Mesenchymal stem cell (in vitro differentiated cells and primary cell): Measurements from ENCODE around the gene SNX10.

Experiments
- DNase-seq: peaks from one replicate; pipeline ENCODE4 v3.0.0-alpha.2; 2013
- H2AFZ ChIP-seq: one replicate; pipeline ENCODE4 v1.6.1; 2013; ENCODE audit warnings: low read depth, mild to moderate bottlenecking, control low read depth, inconsistent platforms, low read length, moderate library complexity
- H2AK5ac ChIP-seq: 2 replicates; pipeline ENCODE4 v1.6.1; 2013; ENCODE audit warnings: low read length, moderate library complexity, mild to moderate bottlenecking, inconsistent platforms; ENCODE audit not compliant: severe bottlenecking
- H2BK120ac ChIP-seq: one replicate; pipeline ENCODE4 v1.6.1; 2013; ENCODE audit warnings: low read depth, mild to moderate bottlenecking, inconsistent platforms, low read length, moderate library complexity
- H2BK12ac ChIP-seq, 2 experiments: one replicate each; pipeline ENCODE4 v1.6.1; 2013; ENCODE audit warnings: inconsistent platforms in 2 of 2, low read length in 2 of 2, mild to moderate bottlenecking in 2 of 2, moderate library complexity in 2 of 2, control low read depth in 1 of 2
- H2BK15ac ChIP-seq: one replicate; pipeline ENCODE4 v1.6.1; 2013; ENCODE audit warnings: mild to moderate bottlenecking, low read depth, inconsistent platforms; ENCODE audit not compliant: poor library complexity, severe bottlenecking
- H2BK5ac ChIP-seq: 2 replicates; pipeline ENCODE4 v1.6.1; 2013; ENCODE audit warnings: low read depth, mild to moderate bottlenecking, low read length, control low read depth, inconsistent platforms; ENCODE audit not compliant: poor library complexity, severe bottlenecking
- H3K14ac ChIP-seq, 2 experiments: one replicate each; pipeline ENCODE4 v1.6.1; 2013; ENCODE audit warnings: inconsistent platforms in 2 of 2, low read length in 2 of 2, control low read depth in 1 of 2, mild to moderate bottlenecking in 1 of 2, moderate library complexity in 1 of 2
- H3K18ac ChIP-seq, 2 experiments: one replicate each; pipeline ENCODE4 v1.6.1; 2013; ENCODE audit warnings: inconsistent platforms in 2 of 2, low read length in 2 of 2, control low read depth in 1 of 2, low read depth in 1 of 2, mild to moderate bottlenecking in 1 of 2
- H3K23ac ChIP-seq, 2 experiments: one replicate each; pipeline ENCODE4 v1.6.1; 2013; ENCODE audit warnings: inconsistent platforms in 2 of 2, low read length in 2 of 2, mild to moderate bottlenecking in 2 of 2, moderate library complexity in 2 of 2, control low read depth in 1 of 2
- H3K27ac ChIP-seq: 2 replicates; pipeline ENCODE4 v1.5.1; 2013; ENCODE audit warnings: mild to moderate bottlenecking, moderate library complexity, low read length, control low read depth, inconsistent platforms; ENCODE audit not compliant: poor library complexity, severe bottlenecking
- H3K27me3 ChIP-seq, 2 experiments: 2 replicates each; pipeline versions ENCODE4 v1.6.1 to v1.7.0; 2013; ENCODE audit warnings: low read length in 2 of 2, mild to moderate bottlenecking in 2 of 2, moderate library complexity in 2 of 2, control low read depth in 1 of 2, inconsistent platforms in 1 of 2; ENCODE audit not compliant: control insufficient read depth in 1 of 2, insufficient read depth in 1 of 2
- H3K36me3 ChIP-seq, 2 experiments: 2 replicates each; pipeline versions ENCODE4 v1.6.1 to v1.7.0; 2013; ENCODE audit warnings: low read length in 2 of 2, control low read depth in 1 of 2, inconsistent platforms in 1 of 2, low read depth in 1 of 2, mild to moderate bottlenecking in 1 of 2; ENCODE audit not compliant: insufficient read depth in 2 of 2, control insufficient read depth in 1 of 2
- H3K4ac ChIP-seq, 2 experiments: one replicate each; pipeline ENCODE4 v1.6.1; 2013; ENCODE audit warnings: inconsistent platforms in 2 of 2, low read length in 2 of 2, mild to moderate bottlenecking in 2 of 2, moderate library complexity in 2 of 2, control low read depth in 1 of 2, low read depth in 1 of 2
- H3K4me1 ChIP-seq: 2 replicates; pipeline ENCODE4 v1.6.1; 2013; ENCODE audit warnings: low read depth, low read length, control low read depth; ENCODE audit not compliant: control insufficient read depth, insufficient read depth
- H3K4me2 ChIP-seq: 2 replicates; pipeline ENCODE4 v1.6.1; 2013; ENCODE audit warnings: low read length, mild to moderate bottlenecking, inconsistent platforms; ENCODE audit not compliant: poor library complexity, severe bottlenecking
- H3K4me3 ChIP-seq, 2 experiments: 2 replicates each; pipeline versions ENCODE4 v1.5.1 to v1.7.0; 2013; ENCODE audit warnings: low read length in 2 of 2, mild to moderate bottlenecking in 2 of 2, control low read depth in 1 of 2, low read depth in 1 of 2; ENCODE audit not compliant: insufficient read depth in 1 of 2
- H3K79me1 ChIP-seq: replicated peaks from 2 replicates; pipeline ENCODE4 v1.6.1; 2013; ENCODE audit warnings: mild to moderate bottlenecking, control low read depth, low read length, inconsistent platforms; ENCODE audit not compliant: poor library complexity, severe bottlenecking
- H3K9ac ChIP-seq: 2 replicates; pipeline ENCODE4 v1.7.0; 2013; ENCODE audit warnings: mild to moderate bottlenecking, low read length, moderate library complexity
- H3K9me3 ChIP-seq: 2 replicates; pipeline ENCODE4 v1.7.0; 2013; ENCODE audit warnings: mild to moderate bottlenecking, low read length; ENCODE audit not compliant: control insufficient read depth
- H4K8ac ChIP-seq: one replicate; pipeline ENCODE4 v1.6.1; 2013; ENCODE audit warnings: inconsistent platforms, mild to moderate bottlenecking, low read length, moderate library complexity
- H4K91ac ChIP-seq: one replicate; pipeline ENCODE4 v1.6.1; 2013; ENCODE audit warnings: mild to moderate bottlenecking, low read length, inconsistent platforms
- WGBS: methylation state at CpG from one replicate; pipeline ENCODE4 v1.1.7; 2013; ENCODE audit warnings: mixed read lengths; 5-methylcytosine and 5-hydroxymethylcytosine counted together

Gene SNX10

DNA sequence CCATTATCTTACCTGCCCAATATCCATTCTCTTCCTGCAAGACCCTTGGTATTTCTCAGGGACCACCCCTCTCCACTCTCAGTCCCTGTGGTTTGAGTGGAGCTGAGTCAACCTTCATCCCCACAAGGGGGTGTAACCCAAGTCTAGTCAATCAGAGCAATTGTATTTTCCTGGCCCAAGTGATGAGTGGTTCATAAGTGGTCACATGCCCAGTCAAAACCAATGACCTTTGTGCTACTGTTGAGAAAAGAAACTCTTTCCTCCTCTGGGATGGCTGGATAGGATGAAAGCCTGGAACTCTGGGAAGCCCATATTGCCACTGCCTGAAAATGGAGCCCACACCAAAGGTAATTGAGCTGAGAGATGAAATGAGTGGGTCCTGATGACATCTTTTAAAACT is 93.6 kb downstream of the SNX10 start:
- Histone ChIP-seq H2BK5ac (no peak overlapping the region), H2AK5ac (no peak overlapping the region)

DNA sequence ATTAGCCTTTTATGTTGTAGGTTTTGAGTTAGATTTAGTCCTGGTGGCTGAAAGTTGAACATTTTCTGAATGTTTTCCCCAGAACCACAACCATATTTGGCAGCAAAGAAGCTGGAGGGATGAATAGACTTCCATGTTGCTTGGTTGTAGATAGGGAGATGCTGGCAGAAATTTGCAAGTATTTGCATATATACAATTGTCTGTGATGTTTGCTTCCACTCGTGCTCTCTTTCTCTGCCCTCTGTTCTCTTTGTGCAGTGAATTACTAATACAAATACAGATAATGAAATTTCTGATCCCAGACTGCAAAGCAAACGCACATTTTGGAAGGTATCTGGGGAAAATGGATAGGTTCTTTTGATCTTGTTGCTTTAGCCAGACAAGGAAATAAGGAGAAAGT is 96.1 kb downstream of the SNX10 start:
- no peak overlapping the region for H3K4me3 ChIP-seq
- H3K79me1 ChIP-seq: no peaks in the 10 kb centered on the region
- no peak overlapping the region for H2BK12ac ChIP-seq
- no peak overlapping the region for H2BK5ac ChIP-seq
- DNase-seq: no peak
- H3K27me3 ChIP-seq: peaks cover 52 to 61% of the 10 kb centered on the region in 2 experiments
- no peak overlapping the region for H2AFZ ChIP-seq
- no peak overlapping the region for H3K23ac ChIP-seq
- no peaks in the 10 kb centered on the region for H3K4me1 ChIP-seq
- no peak overlapping the region for H2BK15ac ChIP-seq
- no peak overlapping the region for H3K9ac ChIP-seq
- H3K4ac ChIP-seq: no peak overlapping the region
- no peaks in the 10 kb centered on the region for H3K9me3 ChIP-seq
- H2BK120ac ChIP-seq: no peak overlapping the region
- 68% methylated on average over 1 of the region's 2 CpGs for WGBS
- no peak overlapping the region for H4K91ac ChIP-seq
- H3K27ac ChIP-seq: no peak overlapping the region
- H3K36me3 ChIP-seq: no peaks in the 10 kb centered on the region
- no peak overlapping the region for H3K14ac ChIP-seq
- H4K8ac ChIP-seq: no peak overlapping the region
- no peak overlapping the region for H3K18ac ChIP-seq
- no peak overlapping the region for H2AK5ac ChIP-seq
- H3K4me2 ChIP-seq: no peak overlapping the region

More for the DNA sequence above, 93.6 kb downstream of the SNX10 start:
- no peak overlapping the region for H2BK12ac ChIP-seq
- no peak overlapping the region for H2BK120ac ChIP-seq
- no peak overlapping the region for H2AFZ ChIP-seq
- H3K4me2 ChIP-seq: no peak overlapping the region
- H4K91ac ChIP-seq: no peak overlapping the region
- H3K4me3 ChIP-seq: no peak overlapping the region
- no peak overlapping the region for H3K23ac ChIP-seq
- H3K79me1 ChIP-seq: no peaks in the 10 kb centered on the region
- H3K4ac ChIP-seq: no peak overlapping the region
- no peaks in the 10 kb centered on the region for H3K4me1 ChIP-seq
- DNase-seq: no peak
- H3K18ac ChIP-seq: no peak overlapping the region
- no peak overlapping the region for H4K8ac ChIP-seq
- no peak overlapping the region for H2BK15ac ChIP-seq
- H3K36me3 ChIP-seq: no peaks in the 10 kb centered on the region
- no peak overlapping the region for H3K14ac ChIP-seq
- H3K9ac ChIP-seq: no peak overlapping the region
- no peaks in the 10 kb centered on the region for H3K9me3 ChIP-seq
- H3K27ac ChIP-seq: no peak overlapping the region
- peaks cover 64 to 66% of the 10 kb centered on the region in 2 experiments for H3K27me3 ChIP-seq

- WGBS: 81% methylated on average over 4 of the region's 4 CpGs
Observed at GRCh38 chr7:26388256-26388655, 96.6 kb downstream of the SNX10 start.

DNA sequence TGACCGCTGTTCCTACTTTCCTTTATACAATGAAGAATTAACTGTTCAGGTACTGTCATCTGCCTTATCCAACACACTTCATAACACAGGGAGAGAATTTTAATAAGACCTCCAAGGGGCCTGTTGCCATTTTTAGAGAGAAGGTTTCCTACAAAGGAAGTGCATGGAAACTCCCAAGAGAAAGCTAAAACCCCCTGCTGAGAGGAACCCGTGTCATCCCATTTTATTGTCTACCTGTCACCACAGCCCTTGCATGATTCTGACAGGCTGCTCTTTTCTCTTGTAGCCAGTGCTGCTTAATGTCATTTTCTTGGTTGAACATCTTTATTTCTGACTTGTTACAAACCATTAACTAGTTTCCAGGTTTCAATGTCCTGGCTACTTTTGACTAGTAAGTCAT is 98.4 kb downstream of the SNX10 start:
- no peak overlapping the region for H4K8ac ChIP-seq

More at GRCh38 chr7:26388256-26388655, 96.6 kb downstream of the SNX10 start:
- no peaks in the 10 kb centered on the region for H3K79me1 ChIP-seq
- H3K4me2 ChIP-seq: no peak overlapping the region
- H3K27me3 ChIP-seq: peaks cover 50 to 59% of the 10 kb centered on the region in 2 experiments
- H2BK12ac ChIP-seq: no peak overlapping the region
- no peak overlapping the region for H2BK15ac ChIP-seq
- H3K4ac ChIP-seq: no peak overlapping the region
- H3K4me3 ChIP-seq: no peak overlapping the region
- H3K14ac ChIP-seq: no peak overlapping the region
- no peak overlapping the region for H4K91ac ChIP-seq
- H2BK120ac ChIP-seq: no peak overlapping the region
- H4K8ac ChIP-seq: no peak overlapping the region
- H2AK5ac ChIP-seq: no peak overlapping the region
- H3K18ac ChIP-seq: no peak overlapping the region
- H3K9ac ChIP-seq: no peak overlapping the region
- H3K9me3 ChIP-seq: no peaks in the 10 kb centered on the region
- no peak overlapping the region for H2AFZ ChIP-seq
- no peak for DNase-seq
- H2BK5ac ChIP-seq: no peak overlapping the region
- H3K4me1 ChIP-seq: no peaks in the 10 kb centered on the region
- H3K23ac ChIP-seq: no peak overlapping the region
- H3K36me3 ChIP-seq: no peaks in the 10 kb centered on the region
- no peak overlapping the region for H3K27ac ChIP-seq

More for the DNA sequence above, 98.4 kb downstream of the SNX10 start:
- 72% methylated on average over 2 of the region's 2 CpGs for WGBS
- no peaks in the 10 kb centered on the region for H3K9me3 ChIP-seq
- H2BK120ac ChIP-seq: no peak overlapping the region
- H2BK15ac ChIP-seq: no peak overlapping the region
- no peak overlapping the region for H3K4me3 ChIP-seq
- H3K36me3 ChIP-seq: no peaks in the 10 kb centered on the region
- H3K4me1 ChIP-seq: peaks cover 4% of the 10 kb centered on the region
- H4K91ac ChIP-seq: no peak overlapping the region
- no peak overlapping the region for H3K14ac ChIP-seq
- no peak overlapping the region for H3K9ac ChIP-seq
- no peak overlapping the region for H2BK12ac ChIP-seq
- H3K27me3 ChIP-seq: peaks cover 39 to 50% of the 10 kb centered on the region in 2 experiments
- no peak overlapping the region for H3K18ac ChIP-seq
- H3K4me2 ChIP-seq: no peak overlapping the region
- no peak for DNase-seq
- no peak overlapping the region for H3K27ac ChIP-seq
- no peak overlapping the region for H3K4ac ChIP-seq
- no peak overlapping the region for H2AK5ac ChIP-seq
- no peak overlapping the region for H2BK5ac ChIP-seq
- H3K23ac ChIP-seq: no peak overlapping the region
- no peaks in the 10 kb centered on the region for H3K79me1 ChIP-seq
- H2AFZ ChIP-seq: no peak overlapping the region
